ENCODE measurements around the gene FAM135A.

DNA sequence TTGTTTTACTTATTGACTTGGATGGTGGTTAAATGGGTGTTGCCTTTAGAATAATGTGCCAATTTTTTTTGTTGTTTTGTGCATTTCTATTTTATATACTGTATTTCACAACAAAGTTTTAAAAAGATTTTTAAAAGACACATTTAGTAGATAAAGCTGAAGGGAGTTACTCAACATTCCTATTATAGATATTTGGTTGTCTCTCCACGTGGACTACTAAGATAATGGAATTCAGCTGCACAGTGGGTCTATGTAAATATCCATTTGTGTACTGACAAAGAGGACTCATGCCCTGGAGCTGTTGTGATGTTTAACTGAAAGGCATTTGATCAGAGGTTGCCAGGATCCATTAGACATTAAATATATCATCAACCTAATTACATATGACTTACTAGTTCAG is 23.2 kb upstream of the FAM135A start:
- no peak for TF ChIP-seq SIN3A (IDR thresholded peaks at IDR 0.05; ENCODE audit: borderline replicate concordance, insufficient read depth, low read depth, low read length)
- TF ChIP-seq, protein P1, sequence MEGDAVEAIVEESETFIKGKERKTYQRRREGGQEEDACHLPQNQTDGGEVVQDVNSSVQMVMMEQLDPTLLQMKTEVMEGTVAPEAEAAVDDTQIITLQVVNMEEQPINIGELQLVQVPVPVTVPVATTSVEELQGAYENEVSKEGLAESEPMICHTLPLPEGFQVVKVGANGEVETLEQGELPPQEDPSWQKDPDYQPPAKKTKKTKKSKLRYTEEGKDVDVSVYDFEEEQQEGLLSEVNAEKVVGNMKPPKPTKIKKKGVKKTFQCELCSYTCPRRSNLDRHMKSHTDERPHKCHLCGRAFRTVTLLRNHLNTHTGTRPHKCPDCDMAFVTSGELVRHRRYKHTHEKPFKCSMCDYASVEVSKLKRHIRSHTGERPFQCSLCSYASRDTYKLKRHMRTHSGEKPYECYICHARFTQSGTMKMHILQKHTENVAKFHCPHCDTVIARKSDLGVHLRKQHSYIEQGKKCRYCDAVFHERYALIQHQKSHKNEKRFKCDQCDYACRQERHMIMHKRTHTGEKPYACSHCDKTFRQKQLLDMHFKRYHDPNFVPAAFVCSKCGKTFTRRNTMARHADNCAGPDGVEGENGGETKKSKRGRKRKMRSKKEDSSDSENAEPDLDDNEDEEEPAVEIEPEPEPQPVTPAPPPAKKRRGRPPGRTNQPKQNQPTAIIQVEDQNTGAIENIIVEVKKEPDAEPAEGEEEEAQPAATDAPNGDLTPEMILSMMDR (IDR thresholded peaks at IDR 0.05): no peak

All from Panc1 (cell line).